Measurements from ENCODE around the gene AXL.

Gene AXL

GRCh38 chr19:41205995-41206394 lies 13.0 kb upstream of the AXL start:
- Histone ChIP-seq H3K4me3 (ENCODE audit: low read length, poor library complexity, severe bottlenecking) (no peak overlapping the region), H3K36me3 (ENCODE audit: insufficient read depth, low read length) (no peaks in the 10 kb centered on the region), H3K9ac (ENCODE audit: low read depth, low read length, poor library complexity, severe bottlenecking) (no peak overlapping the region), H3K9me3 (ENCODE audit: insufficient read depth, low read depth, low read length) (no peaks in the 10 kb centered on the region), H3K9me2 (replicated peaks; ENCODE audit: low read depth, low read length) (no peaks in the 10 kb centered on the region), H2AFZ (ENCODE audit: low read length) (no peak overlapping the region; the same call in 1 of the 2 replicates), H3F3A (ENCODE audit: low read depth) (no peaks in the 10 kb centered on the region), H3K4me1 (ENCODE audit: insufficient read depth, low read length, poor library complexity, severe bottlenecking) (no peaks in the 10 kb centered on the region), H3K4me2 (ENCODE audit: low read depth, low read length, poor library complexity, severe bottlenecking) (no peak overlapping the region), H4K20me1 (ENCODE audit: insufficient read depth, low read length, poor library complexity, severe bottlenecking) (no peaks in the 10 kb centered on the region), H3K27me3 (ENCODE audit: insufficient read depth, low read length, poor library complexity, severe bottlenecking) (no peaks in the 10 kb centered on the region), H3K79me2 (ENCODE audit: insufficient read depth, low read length) (no peaks in the 10 kb centered on the region)
- peak; percentile 39 for TF ChIP-seq CTCF (conservative IDR thresholded peaks at IDR 0.05; ENCODE audit: low read length)
- TF ChIP-seq EZH2phosphoT487 (IDR thresholded peaks at IDR 0.05; ENCODE audit: borderline replicate concordance) = no peak

- Histone ChIP-seq H3K4me3 (ENCODE audit: low read length, poor library complexity, severe bottlenecking) (no peak overlapping the region), H3K27me3 (ENCODE audit: insufficient read depth, low read length, poor library complexity, severe bottlenecking) (no peaks in the 10 kb centered on the region), H4K20me1 (ENCODE audit: insufficient read depth, low read length, poor library complexity, severe bottlenecking) (no peaks in the 10 kb centered on the region), H3K79me2 (ENCODE audit: insufficient read depth, low read length) (no peaks in the 10 kb centered on the region), H3F3A (ENCODE audit: low read depth) (no peaks in the 10 kb centered on the region), H2AFZ (ENCODE audit: low read length) (no peak overlapping the region; the same call in 1 of the 2 replicates), H3K9me2 (replicated peaks; ENCODE audit: low read depth, low read length) (no peaks in the 10 kb centered on the region), H3K9ac (ENCODE audit: low read depth, low read length, poor library complexity, severe bottlenecking) (no peak overlapping the region), H3K9me3 (ENCODE audit: insufficient read depth, low read depth, low read length) (no peaks in the 10 kb centered on the region), H3K4me2 (ENCODE audit: low read depth, low read length, poor library complexity, severe bottlenecking) (no peak overlapping the region), H3K36me3 (ENCODE audit: insufficient read depth, low read length) (no peaks in the 10 kb centered on the region), H3K4me1 (ENCODE audit: insufficient read depth, low read length, poor library complexity, severe bottlenecking) (no peaks in the 10 kb centered on the region)
- no peak for TF ChIP-seq CTCF (conservative IDR thresholded peaks at IDR 0.05; ENCODE audit: low read length)
- TF ChIP-seq EZH2phosphoT487 (IDR thresholded peaks at IDR 0.05; ENCODE audit: borderline replicate concordance) = no peak
Measured at GRCh38 chr19:41206456-41206855, 12.6 kb upstream of the AXL start.

GRCh38 chr19:41206926-41207750 lies 11.9 kb upstream of the AXL start:
- no peaks in the 10 kb centered on the region for H3K36me3 ChIP-seq (ENCODE audit: insufficient read depth, low read length)
- no peaks in the 10 kb centered on the region for H3K9me2 ChIP-seq (replicated peaks; ENCODE audit: low read depth, low read length)
- H3K79me2 ChIP-seq (ENCODE audit: insufficient read depth, low read length) = no peaks in the 10 kb centered on the region
- H3K27me3 ChIP-seq (ENCODE audit: insufficient read depth, low read length, poor library complexity, severe bottlenecking) = no peaks in the 10 kb centered on the region
- H3K9me3 ChIP-seq (ENCODE audit: insufficient read depth, low read depth, low read length) = no peaks in the 10 kb centered on the region
- H3K9ac ChIP-seq (ENCODE audit: low read depth, low read length, poor library complexity, severe bottlenecking) = no peak overlapping the region
- no peaks in the 10 kb centered on the region for H3K4me1 ChIP-seq (ENCODE audit: insufficient read depth, low read length, poor library complexity, severe bottlenecking)
- TF ChIP-seq CTCF (conservative IDR thresholded peaks at IDR 0.05; ENCODE audit: low read length) (no peak), EZH2phosphoT487 (IDR thresholded peaks at IDR 0.05; ENCODE audit: borderline replicate concordance) (no peak)
- H2AFZ ChIP-seq (ENCODE audit: low read length) = no peak overlapping the region
- H4K20me1 ChIP-seq (ENCODE audit: insufficient read depth, low read length, poor library complexity, severe bottlenecking) = no peaks in the 10 kb centered on the region
- no peak overlapping the region for H3K4me2 ChIP-seq (ENCODE audit: low read depth, low read length, poor library complexity, severe bottlenecking)
- no peaks in the 10 kb centered on the region for H3F3A ChIP-seq (ENCODE audit: low read depth)
- no peak overlapping the region for H3K4me3 ChIP-seq (ENCODE audit: low read length, poor library complexity, severe bottlenecking)

Data from Loucy (cell line).